Endothelial cell of umbilical vein (primary cell): Measurements from ENCODE around the gene FBXL19. TPM values are rescaled to one million over a fixed set of nuclear protein-coding genes. Genes with fewer than 3 reads are reported as not detected.

ENCODE experiments used
- BruUV-seq: library from RNA; stranded (reverse); fragments of 400-500 nt; replicated peaks from 2 replicates; lab custom pipeline; 2021; lab: Mats Ljungman, UMichigan
- CTCF ChIA-PET: fragments of 300-600, 350-600 bp; sonication (Branson Sonifier 250); formaldehyde crosslinking; loops from one replicate; lab custom pipeline; 2021; ENCODE audit warnings: antibody characterized with exemption, inconsistent platforms; lab: Charles Lee
- POLR2A ChIA-PET: fragments of 300-600, 350-600 bp; sonication (Branson Sonifier 250); formaldehyde crosslinking; loops from one replicate; lab custom pipeline; 2021; ENCODE audit warnings: antibody characterized with exemption, inconsistent platforms; lab: Charles Lee
- DNase-seq: peaks from one replicate; pipeline ENCODE4 v3.0.0-alpha.2; 2011; ENCODE audit warnings: low read depth, low spot score
- FAIRE-seq: peaks from 2 replicates; lab custom pipeline; 2011; peaks lifted over from hg19 to GRCh38; lab: Jason Lieb, UNC
- H2AFZ ChIP-seq: 2 replicates; pipeline ENCODE4 v1.6.0; 2012; ENCODE audit warnings: low read depth, low read length, control low read depth, inconsistent platforms
- H3K27ac ChIP-seq: 2 replicates; pipeline ENCODE4 v1.5.1; 2011; ENCODE audit warnings: low read depth, mild to moderate bottlenecking, control low read depth, low read length, moderate library complexity; ENCODE audit not compliant: insufficient read depth
- H3K27me3 ChIP-seq, 2 experiments: 2 replicates each; pipeline versions ENCODE4 v1.6.0 to v1.6.1; 2011; ENCODE audit warnings: low read length in 2 of 2, mixed read lengths in 1 of 2; ENCODE audit not compliant: control insufficient read depth in 2 of 2, insufficient read depth in 2 of 2
- H3K36me3 ChIP-seq, 2 experiments: 2 replicates in 1 of 2; 3 replicates in 1 of 2; pipeline ENCODE4 v1.5.1; 2011; ENCODE audit warnings: low read length in 2 of 2, mild to moderate bottlenecking in 1 of 2, moderate library complexity in 1 of 2; ENCODE audit not compliant: control insufficient read depth in 2 of 2, insufficient read depth in 2 of 2; ENCODE audit errors: extremely low read depth in 1 of 2
- H3K4me1 ChIP-seq: 3 replicates; pipeline ENCODE4 v1.5.1; 2011; ENCODE audit warnings: mild to moderate bottlenecking, low read length; ENCODE audit not compliant: control insufficient read depth, insufficient read depth; ENCODE audit errors: extremely low read depth
- H3K4me2 ChIP-seq: 2 replicates; pipeline ENCODE4 v1.6.1; 2011; ENCODE audit warnings: low read length, control low read depth, mixed read lengths; ENCODE audit not compliant: insufficient read depth
- H3K4me3 ChIP-seq, 3 experiments: fragments of 200-600 bp in 1 of 3; sonication (generic), shearing (Covaris generic) in 1 of 3; replicated peaks in 1 of 3; 2 replicates each; pipeline ENCODE4 v1.5.1; 2011 to 2016; ENCODE audit warnings: control low read depth in 3 of 3, low read length in 3 of 3, mild to moderate bottlenecking in 2 of 3, inconsistent platforms in 1 of 3, low read depth in 1 of 3, moderate library complexity in 1 of 3; ENCODE audit not compliant: insufficient read depth in 1 of 3
- H3K79me2 ChIP-seq: 2 replicates; pipeline ENCODE4 v1.6.0; 2012; ENCODE audit warnings: low read length, inconsistent platforms; ENCODE audit not compliant: control insufficient read depth, insufficient read depth
- H3K9ac ChIP-seq: replicated peaks from 2 replicates; pipeline ENCODE3; 2011; ENCODE audit warnings: low read length, control low read depth; ENCODE audit not compliant: insufficient read depth; ENCODE audit errors: extremely low read depth
- H3K9me1 ChIP-seq: replicated peaks from 3 replicates; pipeline ENCODE4 v1.6.0; 2011; ENCODE audit warnings: mild to moderate bottlenecking, low read length; ENCODE audit not compliant: control insufficient read depth, insufficient read depth; ENCODE audit errors: extremely low read depth
- H3K9me3 ChIP-seq: replicated peaks from 2 replicates; pipeline ENCODE4 v1.5.1; 2012; ENCODE audit warnings: low read length, inconsistent platforms; ENCODE audit not compliant: control insufficient read depth, insufficient read depth
- H4K20me1 ChIP-seq: replicated peaks from 2 replicates; pipeline ENCODE3; 2011; ENCODE audit warnings: mild to moderate bottlenecking, low read length; ENCODE audit not compliant: control insufficient read depth, insufficient read depth; ENCODE audit errors: extremely low read depth
- CTCF ChIP-seq, 2 donors: IDR thresholded peaks; 1 replicate in 1 of 2; 2 replicates in 1 of 2; pipeline ENCODE4 v1.5.1; 2011; ENCODE audit warnings: low read length in 2 of 2, mild to moderate bottlenecking in 2 of 2, moderate library complexity in 2 of 2, control low read depth in 1 of 2, inconsistent platforms in 1 of 2, low read depth in 1 of 2; ENCODE audit not compliant: insufficient read depth in 1 of 2; ENCODE audit errors: extremely low read depth in 1 of 2
- EZH2 ChIP-seq: IDR thresholded peaks from 2 replicates; pipeline ENCODE4 v1.6.1; 2012; ENCODE audit warnings: borderline replicate concordance, low read depth, mild to moderate bottlenecking, moderate library complexity, low read length, inconsistent platforms; ENCODE audit not compliant: severe bottlenecking
- FOS ChIP-seq: IDR thresholded peaks from 2 replicates; pipeline ENCODE4 v1.6.1; 2011; ENCODE audit warnings: mild to moderate bottlenecking, low read length, moderate library complexity, borderline replicate concordance; ENCODE audit not compliant: insufficient read depth
- GATA2 ChIP-seq: IDR thresholded peaks from 2 replicates; pipeline ENCODE4 v1.7.0; 2011; ENCODE audit warnings: low read depth, mild to moderate bottlenecking, moderate library complexity, mixed read lengths, low read length; ENCODE audit not compliant: insufficient read length, insufficient read depth
- JUN ChIP-seq: IDR thresholded peaks from 2 replicates; pipeline ENCODE4 v1.6.1; 2011; ENCODE audit warnings: borderline replicate concordance, low read depth; ENCODE audit not compliant: insufficient read length, insufficient read depth
- MAX ChIP-seq: IDR thresholded peaks from 2 replicates; pipeline ENCODE4 v1.6.1; 2011; ENCODE audit not compliant: insufficient read depth, insufficient read length
- MYC ChIP-seq: IDR thresholded peaks from one replicate; pipeline ENCODE4 v1.6.1; 2011; ENCODE audit warnings: mild to moderate bottlenecking, low read depth, low read length
- POLR2A ChIP-seq: IDR thresholded peaks from 2 replicates; pipeline ENCODE4 v1.6.1; 2012; ENCODE audit warnings: low read depth, mild to moderate bottlenecking, control low read depth, low read length
- POLR2AphosphoS5 ChIP-seq: IDR thresholded peaks from 2 replicates; pipeline ENCODE4 v1.6.1; 2012; ENCODE audit warnings: low read depth, mild to moderate bottlenecking, control low read depth, low read length, moderate library complexity; ENCODE audit not compliant: insufficient read depth
- dilution Hi-C: fragments of 300-500 bp; cut with MboI; formaldehyde crosslinking; loops from one replicate; pipeline ENCODE4 v1.15.0; 2019; ENCODE audit warnings: low sequenced_read_pairs; ENCODE audit not compliant: extremely low pct_ligation_motif_present
- intact Hi-C: fragments of 100-400 bp; cut with micrococcal nuclease; formaldehyde crosslinking; loops from one replicate; pipeline ENCODE4 v1.10.0; 2022
- polyA plus RNA-seq, 4 experiments: library from polyadenylated mRNA; depleted of rRNA in 3 of 4; stranded (reverse) in 3 of 4; unstranded in 1 of 4; fragments of >200 nt; gene quantifications; 2 replicates each; pipeline versions ENCODE4 v1.2.1 to v1.2.3, GENCODE V29; 2011 to 2012; ENCODE audit warnings: missing spikeins in 1 of 4
- total RNA-seq: library from RNA; stranded (reverse); gene quantifications from 2 replicates; pipeline ENCODE4 v1.2.3, GENCODE V29; 2021

FBXL19 gene
- total and polyA plus RNA-seq, 2 donors (not counting 3 experiments of a cell fraction or from before 2014, with no cell fraction given), result 22.1 to 38.0 TPM

- dilution Hi-C loops (no loop called here), intact Hi-C loops (no loop called here)
- Histone ChIP-seq H3K36me3 (peaks cover 2 to 12% of the 10 kb centered on the region in 2 experiments), H3K79me2 (peaks cover 9% of the 10 kb centered on the region), H2AFZ (no peak overlapping the region), H3K4me3 (no peak overlapping the region), H3K27ac (no peak overlapping the region), H4K20me1 (no peaks in the 10 kb centered on the region), H3K9me3 (no peaks in the 10 kb centered on the region), H3K9ac (no peak overlapping the region), H3K4me2 (no peak overlapping the region), H3K27me3 (no peaks in the 10 kb centered on the region), H3K9me1 (no peaks in the 10 kb centered on the region), H3K4me1 (peaks cover 7% of the 10 kb centered on the region)
- no TSS peak for BruUV-seq
- FAIRE-seq (no peak), DNase-seq (no peak)
- ChIA-PET CTCF (interaction anchor here (1.1 to 1.7 kb wide), 3 partner anchors 13 to 44 kb away, joined by 3 to 5 read pairs (median 4); no protein-coding TSS in a partner anchor), POLR2A (no interaction called here)
- TF ChIP-seq FOS, result no peak
- TF ChIP-seq EZH2, result no peak
- TF ChIP-seq JUN, result no peak
- no peak for TF ChIP-seq POLR2AphosphoS5
- no peak for TF ChIP-seq MYC
- no peak for TF ChIP-seq CTCF (IDR thresholded peaks at IDR 0.05; ENCODE audit: extremely low read depth in 1 of 2, insufficient read depth in 1 of 2, low read depth in 1 of 2, low read length in 2 of 2)
- TF ChIP-seq MAX, result no peak
- TF ChIP-seq GATA2, result no peak
- no peak for TF ChIP-seq POLR2A
These were observed 34.4 kb upstream of the FBXL19 start for GRCh38 chr16:30888856-30889499.
